HL-60 (cell line): ENCODE data around the gene MAPRE3.

Experiments
- CTCF ChIP-seq: IDR thresholded peaks from one replicate; pipeline ENCODE4 v1.5.1; 2011; ENCODE audit warnings: low read length, control low read depth, inconsistent platforms; ENCODE audit not compliant: insufficient read depth
- GABPA ChIP-seq: IDR thresholded peaks from 2 replicates; pipeline ENCODE4 v1.6.1; 2012; ENCODE audit warnings: low read depth
- POLR2AphosphoS5 ChIP-seq: IDR thresholded peaks from 2 replicates; pipeline ENCODE4 v1.6.1; 2012; ENCODE audit warnings: low read depth
- REST ChIP-seq: IDR thresholded peaks from 2 replicates; pipeline ENCODE4 v1.6.1; 2012; ENCODE audit warnings: low read depth; ENCODE audit not compliant: insufficient replicate concordance
- SPI1 ChIP-seq: IDR thresholded peaks from 2 replicates; pipeline ENCODE4 v1.6.1; 2012; ENCODE audit warnings: low read depth, mild to moderate bottlenecking, borderline replicate concordance

- TF ChIP-seq CTCF (no peak), POLR2AphosphoS5 (no peak), GABPA (no peak), REST (no peak), SPI1 (no peak)
Measured at GRCh38 chr2:26971911-26972786, 1.7 kb downstream of the MAPRE3 start.
